Lower leg skin (tissue), 4 donors: ENCODE results near the gene N4BP3. TPM values are rescaled to one million over a fixed set of nuclear protein-coding genes. Genes with fewer than 3 reads are reported as not detected.

Experiments
- DNase-seq, 2 donors: peaks; one replicate each; pipeline ENCODE4 v3.0.0-alpha.2; 2019; ENCODE audit warnings: low spot score in 2 of 2
- H3K4me3 ChIP-seq: fragments of 200-600 bp; sonication (generic); 2 replicates; pipeline ENCODE4 v1.5.1; 2017; ENCODE audit warnings: mild to moderate bottlenecking, low read depth; ENCODE audit not compliant: poor library complexity, severe bottlenecking
- POLR2A ChIP-seq, 2 donors: fragments of 450-650 bp; IDR thresholded peaks; one replicate each; pipeline ENCODE4 v1.6.1; 2016 to 2017; ENCODE audit warnings: antibody characterized with exemption in 2 of 2, mild to moderate bottlenecking in 1 of 2, moderate library complexity in 1 of 2
- WGBS, 2 donors: methylation state at CpG; one replicate each; pipeline ENCODE4 v1.1.5; 2018; 5-methylcytosine and 5-hydroxymethylcytosine counted together
- intact Hi-C: fragments of 100-400 bp; cut with DNase I; formaldehyde crosslinking; loops from one replicate; pipeline ENCODE4 v1.15.0; 2023; ENCODE audit warnings: low total_unique reads
- total RNA-seq, 4 donors: library from RNA; depleted of rRNA; stranded (reverse); fragments of >200 nt; gene quantifications; one replicate each; pipeline ENCODE4 v1.1.0, GENCODE V29; 2016
- TF ChIP-seq, protein P1 (sequence below), 3 donors: fragments of 450-650 bp; IDR thresholded peaks; one replicate each; pipeline ENCODE4 v1.5.1; 2016; ENCODE audit warnings: antibody characterized with exemption in 3 of 3, mild to moderate bottlenecking in 3 of 3, moderate library complexity in 2 of 3

Gene N4BP3
- total RNA-seq, 4 donors from 2014 or later, result 17.6 to 26.3 (median 19.1) TPM

DNA sequence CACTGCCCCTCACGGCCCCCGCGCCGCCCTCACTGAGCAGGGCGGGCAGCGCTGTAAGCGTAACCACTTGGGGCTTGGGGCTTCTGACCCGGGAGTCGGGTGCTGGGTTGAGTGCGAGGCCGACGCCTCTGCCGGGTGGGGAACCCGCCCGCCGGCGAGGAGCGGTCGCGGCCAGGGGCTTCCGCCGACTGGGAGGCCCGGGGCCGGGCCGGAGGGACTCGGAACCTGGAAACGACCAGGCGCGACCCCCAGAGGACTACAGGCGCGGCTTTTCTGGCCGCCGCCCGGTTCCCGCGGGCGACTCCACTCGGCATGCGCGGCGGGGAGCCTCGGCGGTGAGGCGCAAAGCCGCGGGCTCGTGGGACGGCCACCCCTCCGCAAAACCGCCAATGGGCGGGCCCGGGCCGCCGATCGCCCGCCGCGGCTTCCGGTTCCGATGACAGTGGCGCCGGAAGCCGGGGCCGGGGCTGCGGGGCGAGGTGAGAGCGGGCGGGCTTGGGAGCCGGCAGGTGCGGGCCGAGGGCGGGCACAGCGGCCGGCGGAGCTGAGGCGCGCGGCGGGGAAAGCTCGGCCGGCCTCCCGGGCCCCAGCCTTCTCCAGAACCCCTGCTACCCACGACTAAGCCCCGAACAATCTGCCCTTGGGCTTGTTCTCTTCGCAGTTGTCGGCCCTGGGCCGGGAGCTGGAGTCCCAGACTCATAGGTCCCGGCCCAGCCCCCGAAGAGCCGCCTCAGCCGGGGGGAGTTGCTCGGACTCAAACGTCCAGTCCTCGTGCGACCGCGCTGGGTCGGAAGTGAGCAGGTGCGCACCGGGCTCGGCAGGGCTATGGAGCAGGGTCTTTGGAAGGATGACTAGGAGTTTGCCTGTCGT is 17.5 kb downstream of the N4BP3 start, which contains the start of gene RMND5B:
Gene RMND5B, plus strand, starts transcription at position 439 of the 870 bp plus-strand sequence. CDS start 7,106 bp downstream, outside the sequence.
- 0 to 1% methylated on average over 42 to 71 of the region's 102 CpGs for WGBS, 2 donors
- TF ChIP-seq POLR2A (IDR thresholded peaks at IDR 0.05), result peak in 1 of 2 donors; percentile 29
- TF ChIP-seq, protein P1, sequence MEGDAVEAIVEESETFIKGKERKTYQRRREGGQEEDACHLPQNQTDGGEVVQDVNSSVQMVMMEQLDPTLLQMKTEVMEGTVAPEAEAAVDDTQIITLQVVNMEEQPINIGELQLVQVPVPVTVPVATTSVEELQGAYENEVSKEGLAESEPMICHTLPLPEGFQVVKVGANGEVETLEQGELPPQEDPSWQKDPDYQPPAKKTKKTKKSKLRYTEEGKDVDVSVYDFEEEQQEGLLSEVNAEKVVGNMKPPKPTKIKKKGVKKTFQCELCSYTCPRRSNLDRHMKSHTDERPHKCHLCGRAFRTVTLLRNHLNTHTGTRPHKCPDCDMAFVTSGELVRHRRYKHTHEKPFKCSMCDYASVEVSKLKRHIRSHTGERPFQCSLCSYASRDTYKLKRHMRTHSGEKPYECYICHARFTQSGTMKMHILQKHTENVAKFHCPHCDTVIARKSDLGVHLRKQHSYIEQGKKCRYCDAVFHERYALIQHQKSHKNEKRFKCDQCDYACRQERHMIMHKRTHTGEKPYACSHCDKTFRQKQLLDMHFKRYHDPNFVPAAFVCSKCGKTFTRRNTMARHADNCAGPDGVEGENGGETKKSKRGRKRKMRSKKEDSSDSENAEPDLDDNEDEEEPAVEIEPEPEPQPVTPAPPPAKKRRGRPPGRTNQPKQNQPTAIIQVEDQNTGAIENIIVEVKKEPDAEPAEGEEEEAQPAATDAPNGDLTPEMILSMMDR (IDR thresholded peaks at IDR 0.05), result no peak
- DNase-seq, result peak; percentile 63 to 96
- peak within 1 kb of the TSS; percentile 90 for H3K4me3 ChIP-seq
- intact Hi-C loops, result loop anchor here (5.0 kb wide), 1 partner anchor 574 kb away; no protein-coding TSS in a partner anchor

DNA sequence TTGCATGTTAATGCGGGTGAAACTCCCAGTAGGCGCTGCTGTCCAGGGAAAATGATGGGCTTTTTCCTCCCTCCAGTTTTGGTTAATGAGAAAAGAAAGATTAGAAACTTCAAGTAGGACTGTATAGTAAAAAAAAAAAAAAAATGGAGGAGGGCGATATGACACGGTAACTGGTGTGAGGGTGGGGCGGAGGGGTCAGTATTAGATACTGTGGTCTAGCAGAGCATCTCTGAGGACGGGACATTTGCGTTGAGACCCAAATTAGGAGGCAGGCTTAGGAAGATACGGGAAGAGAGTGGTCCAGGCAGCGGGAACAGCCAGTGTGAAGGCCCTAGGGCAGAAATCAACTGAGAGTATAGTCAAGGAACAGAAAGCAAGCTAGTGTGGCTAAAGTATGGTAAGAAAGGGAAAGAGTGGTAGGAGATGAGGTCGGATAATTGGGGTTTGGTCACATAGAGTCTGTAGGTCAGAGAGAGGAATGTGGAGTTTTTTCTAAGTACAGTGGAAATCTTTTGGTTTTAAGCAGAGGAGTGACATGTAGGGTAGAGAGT is 18.2 kb downstream of the N4BP3 start:
- 15 to 18% methylated on average over 10 of the region's 10 CpGs for WGBS, 2 donors
- intact Hi-C loops, result loop anchor here (5.0 kb wide), 1 partner anchor 574 kb away; no protein-coding TSS in a partner anchor
- DNase-seq, result no peak
- peak overlapping the region; percentile 90 for H3K4me3 ChIP-seq
- TF ChIP-seq, protein P1 (IDR thresholded peaks at IDR 0.05), result no peak
- TF ChIP-seq POLR2A (IDR thresholded peaks at IDR 0.05), result no peak

DNA sequence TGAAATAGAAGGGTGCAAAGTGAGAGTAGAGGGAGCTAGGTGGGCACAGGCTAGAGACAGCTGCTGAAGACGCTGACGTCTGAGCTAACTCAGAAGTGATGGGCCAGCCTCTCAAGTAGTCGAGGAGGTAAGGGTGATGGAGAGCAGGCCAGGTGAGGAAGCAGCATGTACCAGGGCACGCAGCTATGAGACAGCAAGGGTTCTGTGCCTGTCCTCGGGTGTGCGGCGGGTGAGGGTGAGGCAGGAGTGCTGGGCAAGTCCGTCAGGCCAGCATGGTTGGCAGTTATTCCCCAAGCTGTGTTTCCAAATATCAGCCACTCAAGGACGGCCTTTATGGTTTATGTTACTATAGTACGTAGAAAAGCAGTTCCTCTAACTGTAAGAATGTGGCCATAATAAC is 23.7 kb downstream of the N4BP3 start:
- TF ChIP-seq POLR2A (IDR thresholded peaks at IDR 0.05), result no peak
- TF ChIP-seq, protein P1 (IDR thresholded peaks at IDR 0.05), result no peak
- DNase-seq, result no peak
- WGBS, 2 donors, result 81% methylated on average over 10 of the region's 10 CpGs
- intact Hi-C loops, result no loop called here
- no peak overlapping the region for H3K4me3 ChIP-seq

DNA sequence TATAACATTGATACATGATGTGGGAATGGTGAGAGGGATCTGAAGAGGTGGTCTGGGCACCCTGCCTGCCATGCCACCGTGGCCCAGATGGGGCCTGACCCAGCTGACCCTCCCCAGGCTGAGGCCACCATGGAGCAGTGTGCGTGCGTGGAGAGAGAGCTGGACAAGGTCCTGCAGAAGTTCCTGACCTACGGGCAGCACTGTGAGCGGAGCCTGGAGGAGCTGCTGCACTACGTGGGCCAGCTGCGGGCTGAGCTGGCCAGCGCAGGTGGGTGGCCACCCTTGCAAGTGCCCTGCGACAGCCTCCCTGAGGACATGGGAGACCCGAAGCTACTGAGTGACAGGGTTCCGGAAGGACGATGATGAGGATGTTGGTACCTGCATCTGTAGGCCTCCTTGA is 24.7 kb downstream of the N4BP3 start:
- 85 to 89% methylated on average over 11 to 12 of the region's 12 CpGs for WGBS, 2 donors
- intact Hi-C loops, result no loop called here
- DNase-seq, result no peak
- TF ChIP-seq POLR2A (IDR thresholded peaks at IDR 0.05), result no peak
- TF ChIP-seq, protein P1 (IDR thresholded peaks at IDR 0.05), result no peak
- H3K4me3 ChIP-seq, result no peak overlapping the region

DNA sequence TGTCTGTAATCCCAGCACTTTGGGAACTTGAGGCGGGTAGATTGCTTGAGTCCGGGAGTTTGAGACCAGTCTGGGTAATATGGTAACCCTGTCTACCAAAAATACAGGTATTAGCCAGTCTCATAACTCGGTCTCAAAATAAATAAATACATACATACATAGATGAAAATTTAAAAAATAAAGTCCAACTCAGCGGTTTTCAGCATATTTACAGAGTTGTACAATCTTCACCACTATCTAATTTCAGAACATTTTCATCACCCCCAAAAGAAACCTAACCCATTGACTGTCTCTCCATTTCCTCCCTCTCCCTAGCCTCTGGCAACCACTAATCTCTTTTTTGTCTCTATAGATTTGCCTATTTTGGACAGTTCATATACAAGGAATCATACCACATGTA is 28.2 kb downstream of the N4BP3 start:
- TF ChIP-seq POLR2A (IDR thresholded peaks at IDR 0.05), result no peak
- TF ChIP-seq, protein P1 (IDR thresholded peaks at IDR 0.05), result no peak
- intact Hi-C loops, result no loop called here
- WGBS, 2 donors, result 97 to 98% methylated on average over 4 of the region's 4 CpGs
- no peak overlapping the region for H3K4me3 ChIP-seq
- no peak for DNase-seq
